ENCODE results near the gene HAVCR2. TPM values are rescaled to one million over a fixed set of nuclear protein-coding genes. Genes with fewer than 3 reads are reported as not detected.

The HAVCR2 gene
- total RNA-seq, 2 experiments from 2014 or later: 73.8 to 76.9 TPM

GRCh38 chr5:157116483-157116954 is 7.7 kb upstream of the HAVCR2 start:
- Mint-ChIP-seq H3K4me1 (peaks cover 39% of the 10 kb centered on the region), H3K4me3 (peak overlapping the region; percentile 69), H3K36me3 (peaks cover 24% of the 10 kb centered on the region), H3K9me3 (peaks cover 6% of the 10 kb centered on the region), H3K27ac (peak overlapping the region; percentile 85), H3K27me3 (no peaks in the 10 kb centered on the region)
- DNase-seq: no peak
- ATAC-seq (ENCODE audit: low read depth): peak; percentile 50
- POLR2A ChIA-PET: interaction anchor here (0.6 to 2.2 kb wide), 6 partner anchors 11 to 92 kb away, joined by 3 to 24 read pairs (median 4); partner anchors contain the start of gene MED7

GRCh38 chr5:157115502-157115901 is 6.7 kb upstream of the HAVCR2 start:
- peak overlapping the region; percentile 7 for H3K4me3 Mint-ChIP-seq
- H3K36me3 Mint-ChIP-seq: peaks cover 16% of the 10 kb centered on the region
- H3K27ac Mint-ChIP-seq: peak overlapping the region; percentile 73
- no peaks in the 10 kb centered on the region for H3K27me3 Mint-ChIP-seq
- peaks cover 2% of the 10 kb centered on the region for H3K9me3 Mint-ChIP-seq
- H3K4me1 Mint-ChIP-seq: peaks cover 44% of the 10 kb centered on the region
- no peak for ATAC-seq (ENCODE audit: low read depth)
- no peak for DNase-seq
- POLR2A ChIA-PET: interaction anchor here (0.7 to 2.2 kb wide), 4 partner anchors 11 to 91 kb away, joined by 3 to 24 read pairs (median 4); partner anchors contain the start of gene MED7

- POLR2A ChIA-PET: interaction anchor here (2.2 kb wide), 1 partner anchor 28 kb away, joined by 24 read pairs; the partner anchor contains the start of gene MED7
- peak overlapping the region; percentile 73 for H3K27ac Mint-ChIP-seq
- peaks cover 2% of the 10 kb centered on the region for H3K9me3 Mint-ChIP-seq
- ATAC-seq (ENCODE audit: low read depth) (no peak), DNase-seq (no peak)
- peaks cover 47% of the 10 kb centered on the region for H3K4me1 Mint-ChIP-seq
- no peaks in the 10 kb centered on the region for H3K27me3 Mint-ChIP-seq
- peak overlapping the region; percentile 7 for H3K4me3 Mint-ChIP-seq
- peaks cover 14% of the 10 kb centered on the region for H3K36me3 Mint-ChIP-seq
These were observed 6.2 kb upstream of the HAVCR2 start for GRCh38 chr5:157115012-157115411.

- no peak for ATAC-seq (ENCODE audit: low read depth)
- POLR2A ChIA-PET: interaction anchor here (0.6 to 0.7 kb wide), 5 partner anchors 18 to 453 kb away, joined by 3 to 8 read pairs (median 3); no protein-coding TSS in a partner anchor
- peaks cover 17% of the 10 kb centered on the region for H3K36me3 Mint-ChIP-seq
- no peaks in the 10 kb centered on the region for H3K27me3 Mint-ChIP-seq
- H3K27ac Mint-ChIP-seq: peak overlapping the region; percentile 93
- peaks cover 54% of the 10 kb centered on the region for H3K4me1 Mint-ChIP-seq
- no peak for DNase-seq
- peak overlapping the region; percentile 76 for H3K4me3 Mint-ChIP-seq
- no peaks in the 10 kb centered on the region for H3K9me3 Mint-ChIP-seq
These were observed 4.2 kb upstream of the HAVCR2 start for GRCh38 chr5:157113002-157113401.

GRCh38 chr5:157109744-157110143 is 900 bp upstream of the HAVCR2 start:
- Mint-ChIP-seq H3K27me3 (no peaks in the 10 kb centered on the region), H3K4me1 (peaks cover 52% of the 10 kb centered on the region), H3K4me3 (peak overlapping the region; percentile 92), H3K36me3 (peaks cover 46% of the 10 kb centered on the region), H3K9me3 (no peaks in the 10 kb centered on the region), H3K27ac (peak overlapping the region; percentile 96)
- ATAC-seq (ENCODE audit: low read depth) (peak; percentile 53), DNase-seq (peak; percentile 45)
- POLR2A ChIA-PET: interaction anchor here (0.5 to 7.0 kb wide), 6 partner anchors 8 to 206 kb away, joined by 3 to 60 read pairs (median 4); partner anchors contain the start of gene MED7

GRCh38 chr5:157107508-157107907 is 1.3 kb downstream of the HAVCR2 start:
- POLR2A ChIA-PET: interaction anchor here (7.0 kb wide), 1 partner anchor 35 kb away, joined by 60 read pairs; the partner anchor contains the start of gene MED7
- no peak for DNase-seq
- peaks cover 60% of the 10 kb centered on the region for H3K36me3 Mint-ChIP-seq
- H3K27me3 Mint-ChIP-seq: no peaks in the 10 kb centered on the region
- peak overlapping the region; percentile 78 for H3K27ac Mint-ChIP-seq
- no peak for ATAC-seq (ENCODE audit: low read depth)
- no peaks in the 10 kb centered on the region for H3K9me3 Mint-ChIP-seq
- H3K4me1 Mint-ChIP-seq: peaks cover 47% of the 10 kb centered on the region
- H3K4me3 Mint-ChIP-seq: peak overlapping the region; percentile 92

- Mint-ChIP-seq H3K27me3 (no peaks in the 10 kb centered on the region), H3K27ac (peak overlapping the region; percentile 78), H3K4me3 (peak overlapping the region; percentile 92), H3K36me3 (peaks cover 66% of the 10 kb centered on the region), H3K9me3 (no peaks in the 10 kb centered on the region), H3K4me1 (peaks cover 51% of the 10 kb centered on the region)
- DNase-seq (no peak), ATAC-seq (ENCODE audit: low read depth) (no peak)
- POLR2A ChIA-PET: interaction anchor here (7.0 kb wide), 1 partner anchor 36 kb away, joined by 60 read pairs; the partner anchor contains the start of gene MED7
These were observed 2.0 kb downstream of the HAVCR2 start for GRCh38 chr5:157106630-157107461.

- Mint-ChIP-seq H3K27me3 (no peaks in the 10 kb centered on the region), H3K36me3 (peaks cover 68% of the 10 kb centered on the region), H3K9me3 (no peaks in the 10 kb centered on the region), H3K27ac (peak overlapping the region; percentile 59), H3K4me3 (peak overlapping the region; percentile 23), H3K4me1 (peaks cover 36% of the 10 kb centered on the region)
- POLR2A ChIA-PET: no interaction called here
- ATAC-seq (ENCODE audit: low read depth) (peak; percentile 14), DNase-seq (no peak)
These were observed 8.6 kb downstream of the HAVCR2 start for GRCh38 chr5:157100140-157100679.

- H3K36me3 Mint-ChIP-seq: peaks cover 70% of the 10 kb centered on the region
- H3K4me1 Mint-ChIP-seq: peaks cover 11% of the 10 kb centered on the region
- H3K9me3 Mint-ChIP-seq: no peaks in the 10 kb centered on the region
- H3K4me3 Mint-ChIP-seq: no peak overlapping the region
- H3K27me3 Mint-ChIP-seq: no peaks in the 10 kb centered on the region
- H3K27ac Mint-ChIP-seq: no peak overlapping the region
- POLR2A ChIA-PET: no interaction called here
- ATAC-seq (ENCODE audit: low read depth) (no peak), DNase-seq (no peak)
These were observed 20.4 kb downstream of the HAVCR2 start for GRCh38 chr5:157088342-157088990.

- POLR2A ChIA-PET: interaction anchor here (1.1 kb wide), 1 partner anchor 58 kb away, joined by 3 read pairs; no protein-coding TSS in a partner anchor
- ATAC-seq (ENCODE audit: low read depth) (no peak), DNase-seq (no peak)
- Mint-ChIP-seq H3K27me3 (no peaks in the 10 kb centered on the region), H3K4me1 (peaks cover 13% of the 10 kb centered on the region), H3K27ac (no peak overlapping the region), H3K4me3 (no peak overlapping the region), H3K9me3 (no peaks in the 10 kb centered on the region), H3K36me3 (peaks cover 77% of the 10 kb centered on the region)
These were observed 22.0 kb downstream of the HAVCR2 start for GRCh38 chr5:157086751-157087359.

GRCh38 chr5:157085930-157086329 is 22.9 kb downstream of the HAVCR2 start:
- POLR2A ChIA-PET: interaction anchor here (0.7 kb wide), 1 partner anchor 61 kb away, joined by 3 read pairs; no protein-coding TSS in a partner anchor
- Mint-ChIP-seq H3K9me3 (no peaks in the 10 kb centered on the region), H3K4me1 (peaks cover 9% of the 10 kb centered on the region), H3K4me3 (no peak overlapping the region), H3K36me3 (peaks cover 71% of the 10 kb centered on the region), H3K27me3 (no peaks in the 10 kb centered on the region), H3K27ac (peak overlapping the region; percentile 57)
- DNase-seq: no peak
- ATAC-seq (ENCODE audit: low read depth): no peak

GRCh38 chr5:157080286-157080685 is 28.6 kb downstream of the HAVCR2 start:
- peaks cover 19% of the 10 kb centered on the region for H3K4me1 Mint-ChIP-seq
- H3K36me3 Mint-ChIP-seq: peaks cover 40% of the 10 kb centered on the region
- no peak overlapping the region for H3K27ac Mint-ChIP-seq
- ATAC-seq (ENCODE audit: low read depth) (no peak), DNase-seq (no peak)
- H3K27me3 Mint-ChIP-seq: no peaks in the 10 kb centered on the region
- no peaks in the 10 kb centered on the region for H3K9me3 Mint-ChIP-seq
- no peak overlapping the region for H3K4me3 Mint-ChIP-seq
- POLR2A ChIA-PET: interaction anchor here (0.8 kb wide), 1 partner anchor 50 kb away, joined by 5 read pairs; no protein-coding TSS in a partner anchor

Measured in activated naive CD8-positive, alpha-beta T cell treated with anti-CD3 and anti-CD28 coated beads, Interleukin-2, amount 10 ng/mL, durations not matched to agents 7 days and 5 days (primary cell).